ENCODE results near the gene ACTR2.
"Not testable (repeated sequence)": the region's sequence is repeated elsewhere in the genome, so short reads cannot be mapped to it uniquely, and the experiment has no call there.

DNA sequence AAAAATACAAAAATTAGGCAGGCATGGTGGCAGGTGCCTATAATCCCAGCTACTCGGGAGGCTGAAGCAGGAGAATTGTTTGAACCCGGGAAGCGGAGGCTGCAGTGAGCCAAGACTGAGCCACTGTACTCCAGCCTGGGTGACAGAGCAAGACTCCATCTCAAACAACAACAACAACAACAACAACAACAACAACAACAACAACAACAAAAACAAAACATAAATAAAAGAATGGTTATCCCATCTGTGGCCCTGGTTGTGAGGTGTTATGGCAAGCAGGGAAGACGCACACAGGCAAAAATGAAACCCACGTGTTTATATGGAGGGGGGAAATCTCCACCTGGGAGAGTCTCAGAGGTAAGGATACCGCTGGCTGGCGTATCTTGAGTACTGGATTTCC is 89.7 kb downstream of the ACTR2 start:
- TF ChIP-seq, protein P1, sequence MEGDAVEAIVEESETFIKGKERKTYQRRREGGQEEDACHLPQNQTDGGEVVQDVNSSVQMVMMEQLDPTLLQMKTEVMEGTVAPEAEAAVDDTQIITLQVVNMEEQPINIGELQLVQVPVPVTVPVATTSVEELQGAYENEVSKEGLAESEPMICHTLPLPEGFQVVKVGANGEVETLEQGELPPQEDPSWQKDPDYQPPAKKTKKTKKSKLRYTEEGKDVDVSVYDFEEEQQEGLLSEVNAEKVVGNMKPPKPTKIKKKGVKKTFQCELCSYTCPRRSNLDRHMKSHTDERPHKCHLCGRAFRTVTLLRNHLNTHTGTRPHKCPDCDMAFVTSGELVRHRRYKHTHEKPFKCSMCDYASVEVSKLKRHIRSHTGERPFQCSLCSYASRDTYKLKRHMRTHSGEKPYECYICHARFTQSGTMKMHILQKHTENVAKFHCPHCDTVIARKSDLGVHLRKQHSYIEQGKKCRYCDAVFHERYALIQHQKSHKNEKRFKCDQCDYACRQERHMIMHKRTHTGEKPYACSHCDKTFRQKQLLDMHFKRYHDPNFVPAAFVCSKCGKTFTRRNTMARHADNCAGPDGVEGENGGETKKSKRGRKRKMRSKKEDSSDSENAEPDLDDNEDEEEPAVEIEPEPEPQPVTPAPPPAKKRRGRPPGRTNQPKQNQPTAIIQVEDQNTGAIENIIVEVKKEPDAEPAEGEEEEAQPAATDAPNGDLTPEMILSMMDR (IDR thresholded peaks at IDR 0.05 in 4 of 5, conservative IDR thresholded peaks at IDR 0.05 in 1 of 5): not testable (repeated sequence)
- TF ChIP-seq POLR2A (IDR thresholded peaks at IDR 0.05): not testable (repeated sequence)

All from gastrocnemius medialis (tissue), 4 donors.